Fibroblast of lung (primary cell): ENCODE results near the gene PLCB2.

Source experiments
- EZH2 ChIP-seq: IDR thresholded peaks from 2 replicates; pipeline ENCODE4 v1.5.1; 2012; ENCODE audit warnings: low read length, control low read depth, mild to moderate bottlenecking; ENCODE audit errors: missing control alignments
- TF ChIP-seq, protein P1 (sequence below), 2 donors: IDR thresholded peaks in 1 of 2; conservative IDR thresholded peaks in 1 of 2; 1 replicate in 1 of 2; 2 replicates in 1 of 2; pipeline ENCODE4 v1.5.1; 2011 to 2012; ENCODE audit warnings: low read length in 2 of 2, control low read depth in 1 of 2, inconsistent platforms in 1 of 2, low read depth in 1 of 2, mild to moderate bottlenecking in 1 of 2

- no peak for TF ChIP-seq EZH2
- TF ChIP-seq, protein P1, sequence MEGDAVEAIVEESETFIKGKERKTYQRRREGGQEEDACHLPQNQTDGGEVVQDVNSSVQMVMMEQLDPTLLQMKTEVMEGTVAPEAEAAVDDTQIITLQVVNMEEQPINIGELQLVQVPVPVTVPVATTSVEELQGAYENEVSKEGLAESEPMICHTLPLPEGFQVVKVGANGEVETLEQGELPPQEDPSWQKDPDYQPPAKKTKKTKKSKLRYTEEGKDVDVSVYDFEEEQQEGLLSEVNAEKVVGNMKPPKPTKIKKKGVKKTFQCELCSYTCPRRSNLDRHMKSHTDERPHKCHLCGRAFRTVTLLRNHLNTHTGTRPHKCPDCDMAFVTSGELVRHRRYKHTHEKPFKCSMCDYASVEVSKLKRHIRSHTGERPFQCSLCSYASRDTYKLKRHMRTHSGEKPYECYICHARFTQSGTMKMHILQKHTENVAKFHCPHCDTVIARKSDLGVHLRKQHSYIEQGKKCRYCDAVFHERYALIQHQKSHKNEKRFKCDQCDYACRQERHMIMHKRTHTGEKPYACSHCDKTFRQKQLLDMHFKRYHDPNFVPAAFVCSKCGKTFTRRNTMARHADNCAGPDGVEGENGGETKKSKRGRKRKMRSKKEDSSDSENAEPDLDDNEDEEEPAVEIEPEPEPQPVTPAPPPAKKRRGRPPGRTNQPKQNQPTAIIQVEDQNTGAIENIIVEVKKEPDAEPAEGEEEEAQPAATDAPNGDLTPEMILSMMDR (conservative IDR thresholded peaks at IDR 0.05 in 1 of 2, IDR thresholded peaks at IDR 0.05 in 1 of 2; ENCODE audit: low read depth in 1 of 2, low read length in 2 of 2): no peak
These were observed 2.5 kb downstream of the PLCB2 start for GRCh38 chr15:40305281-40305680.
